IMR-90 (cell line): ENCODE data around the gene C12orf57. TPM values are rescaled to one million over a fixed set of nuclear protein-coding genes. Genes with fewer than 3 reads are reported as not detected.

Source experiments
- ATAC-seq: fragments of 200-7000 bp; cut with Tn5 transposase; 2 replicates; pipeline ENCODE4 v1.9.1; 2020; ENCODE audit warnings: low read depth, mild to moderate bottlenecking, moderate library complexity
- BruUV-seq: library from RNA; stranded (reverse); fragments of 400-500 nt; replicated peaks from 2 replicates; lab custom pipeline; 2021; lab: Mats Ljungman, UMichigan
- CTCF ChIA-PET: fragments of 300-600 bp; formaldehyde crosslinking; extraction: SDS; loops from one replicate; lab custom pipeline; 2021; ENCODE audit warnings: antibody characterized with exemption; lab: Yijun Ruan, JAX
- POLR2A ChIA-PET: fragments of 300-600 bp; sonication (Branson Sonifier 250); formaldehyde crosslinking; loops from one replicate; lab custom pipeline; 2022; ENCODE audit warnings: antibody characterized with exemption; ENCODE audit not compliant: unreplicated experiment; lab: Charles Lee
- DNase-seq: peaks from one replicate; pipeline ENCODE4 v3.0.0; 2013
- H2AFZ ChIP-seq: replicated peaks from 2 replicates; pipeline ENCODE3; 2013; ENCODE audit warnings: low read length, mild to moderate bottlenecking; ENCODE audit not compliant: poor library complexity
- H2AK5ac ChIP-seq: 2 replicates; pipeline ENCODE4 v1.6.1; 2013; ENCODE audit warnings: low read depth, low read length, inconsistent platforms
- H2AK9ac ChIP-seq: replicated peaks from 2 replicates; pipeline ENCODE3; 2013; ENCODE audit warnings: mild to moderate bottlenecking, low read depth, low read length, moderate library complexity; ENCODE audit not compliant: poor library complexity
- H2BK120ac ChIP-seq: 2 replicates; pipeline ENCODE4 v1.6.1; 2013; ENCODE audit warnings: low read depth, low read length, inconsistent platforms
- H2BK15ac ChIP-seq: 3 replicates; pipeline ENCODE4 v1.6.1; 2013; ENCODE audit warnings: low read depth, low read length, inconsistent platforms
- H2BK20ac ChIP-seq: 2 replicates; pipeline ENCODE4 v1.6.1; 2013; ENCODE audit warnings: low read depth, mild to moderate bottlenecking, inconsistent platforms, low read length, moderate library complexity
- H2BK5ac ChIP-seq: 2 replicates; pipeline ENCODE4 v1.6.1; 2013; ENCODE audit warnings: mild to moderate bottlenecking, low read depth, low read length, inconsistent platforms; ENCODE audit not compliant: poor library complexity, severe bottlenecking
- H3K14ac ChIP-seq: replicated peaks from 2 replicates; pipeline ENCODE4 v1.6.1; 2013; ENCODE audit warnings: low read depth, low read length, inconsistent platforms
- H3K18ac ChIP-seq: 2 replicates; pipeline ENCODE4 v1.6.1; 2013; ENCODE audit warnings: low read depth, low read length, control low read depth
- H3K23ac ChIP-seq: 2 replicates; pipeline ENCODE4 v1.6.1; 2013; ENCODE audit warnings: low read depth, low read length, inconsistent platforms
- H3K27ac ChIP-seq: 2 replicates; pipeline ENCODE4 v1.5.1; 2013; ENCODE audit warnings: mild to moderate bottlenecking, control low read depth, low read length; ENCODE audit not compliant: insufficient read depth
- H3K27me3 ChIP-seq: 2 replicates; pipeline ENCODE4 v1.6.1; 2013; ENCODE audit warnings: low read length; ENCODE audit not compliant: control insufficient read depth, insufficient read depth
- H3K36me3 ChIP-seq: 2 replicates; pipeline ENCODE4 v1.6.1; 2013; ENCODE audit warnings: low read length, mixed read lengths; ENCODE audit not compliant: control insufficient read depth, insufficient read depth
- H3K4ac ChIP-seq: 2 replicates; pipeline ENCODE4 v1.6.1; 2013; ENCODE audit warnings: low read depth, low read length, inconsistent platforms
- H3K4me1 ChIP-seq: 2 replicates; pipeline ENCODE4 v1.6.1; 2013; ENCODE audit warnings: low read length, mixed read lengths; ENCODE audit not compliant: control insufficient read depth, insufficient read depth
- H3K4me2 ChIP-seq: 2 replicates; pipeline ENCODE4 v1.6.1; 2013; ENCODE audit warnings: low read depth, mild to moderate bottlenecking, control low read depth, low read length, moderate library complexity
- H3K4me3 ChIP-seq: 2 replicates; pipeline ENCODE4 v1.5.1; 2013; ENCODE audit warnings: low read depth, mild to moderate bottlenecking, control low read depth, low read length, moderate library complexity; ENCODE audit not compliant: insufficient read depth
- H3K56ac ChIP-seq: 2 replicates; pipeline ENCODE4 v1.6.1; 2013; ENCODE audit warnings: low read length, inconsistent platforms; ENCODE audit not compliant: insufficient read depth; ENCODE audit errors: extremely low read depth
- H3K79me1 ChIP-seq, 2 experiments: 2 replicates each; pipeline ENCODE4 v1.6.1; 2013; ENCODE audit warnings: low read length in 2 of 2, inconsistent platforms in 1 of 2, low read depth in 1 of 2
- H3K9ac ChIP-seq: 2 replicates; pipeline ENCODE4 v1.6.1; 2013; ENCODE audit warnings: low read depth, low read length, control low read depth
- H3K9me1 ChIP-seq: 2 replicates; pipeline ENCODE4 v1.6.1; 2013; ENCODE audit warnings: low read length, inconsistent platforms; ENCODE audit not compliant: insufficient read depth
- H3K9me3 ChIP-seq: 2 replicates; pipeline ENCODE4 v1.6.1; 2013; ENCODE audit warnings: low read length; ENCODE audit not compliant: control insufficient read depth, insufficient read depth
- H4K20me1 ChIP-seq: 2 replicates; pipeline ENCODE4 v1.6.1; 2013; ENCODE audit warnings: low read length, inconsistent platforms; ENCODE audit not compliant: insufficient read depth
- H4K5ac ChIP-seq: 2 replicates; pipeline ENCODE4 v1.6.1; 2013; ENCODE audit warnings: mild to moderate bottlenecking, low read depth, low read length, control low read depth
- H4K8ac ChIP-seq, 2 experiments: 2 replicates each; pipeline ENCODE4 v1.6.1; 2013; ENCODE audit warnings: low read depth in 2 of 2, low read length in 2 of 2, control low read depth in 1 of 2, inconsistent platforms in 1 of 2
- H4K91ac ChIP-seq: 2 replicates; pipeline ENCODE4 v1.6.1; 2013; ENCODE audit warnings: low read depth, low read length, inconsistent platforms; ENCODE audit not compliant: insufficient read depth
- MAFK ChIP-seq: IDR thresholded peaks from 2 replicates; pipeline ENCODE4 v1.6.1; 2012; ENCODE audit warnings: low read depth, low read length, improper control_type of control experiment
- NFE2L2 ChIP-seq: fragments of 150-350 bp; IDR thresholded peaks from 2 replicates; pipeline ENCODE4 v1.6.1; 2016; ENCODE audit warnings: low read depth, mild to moderate bottlenecking, low read length
- POLR2A ChIP-seq: IDR thresholded peaks from 2 replicates; pipeline ENCODE4 v1.6.1; 2012; ENCODE audit warnings: mild to moderate bottlenecking, low read depth, low read length
- RCOR1 ChIP-seq: IDR thresholded peaks from 2 replicates; pipeline ENCODE4 v1.6.1; 2012; ENCODE audit warnings: mild to moderate bottlenecking, low read length, improper control_type of control experiment; ENCODE audit not compliant: insufficient replicate concordance
- WGBS, 2 experiments: methylation state at CpG; one replicate each; pipeline versions ENCODE4 v1.1.5 to v1.1.7; 2013; ENCODE audit warnings: missing lambda C conversion rate in 2 of 2; ENCODE audit not compliant: insufficient read length in 1 of 2; ENCODE audit errors: extremely low coverage in 2 of 2; 5-methylcytosine and 5-hydroxymethylcytosine counted together
- dilution Hi-C: fragments of 300-500 bp; cut with HindIII; formaldehyde crosslinking; loops from one replicate; pipeline ENCODE4 v1.14.3; 2018; ENCODE audit warnings: low sequenced_read_pairs; ENCODE audit not compliant: unreplicated experiment
- in situ Hi-C: fragments of 300-500 bp; cut with MboI; formaldehyde crosslinking; loops from 3 replicates; pipeline ENCODE4 v1.14.3; 2019; ENCODE audit warnings: low sequenced_read_pairs, inconsistent platforms, mixed read lengths
- intact Hi-C: fragments of 100-400 bp; cut with micrococcal nuclease; formaldehyde crosslinking; loops from 2 replicates; pipeline ENCODE4 v1.10.0; 2022
- polyA plus RNA-seq, 3 experiments: library from polyadenylated mRNA; depleted of rRNA; stranded (reverse); fragments of >200 nt; gene quantifications; 2 replicates each; pipeline ENCODE4 v1.2.3, GENCODE V29; 2012; ENCODE audit warnings: low replicate concordance in 1 of 3
- total RNA-seq: library from RNA; depleted of rRNA; stranded (reverse); fragments of >200 nt; gene quantifications from 2 replicates; pipeline ENCODE4 v1.2.3, GENCODE V29; 2012
- TF ChIP-seq, protein P1 (sequence below): fragments of 150-350 bp; IDR thresholded peaks from 2 replicates; pipeline ENCODE4 v1.6.1; 2016; ENCODE audit warnings: low read depth, mild to moderate bottlenecking, low read length, moderate library complexity, borderline replicate concordance
- TF ChIP-seq, protein P2 (sequence below): fragments of 150-350 bp; IDR thresholded peaks from 2 replicates; pipeline ENCODE4 v1.6.1; 2017; ENCODE audit warnings: mild to moderate bottlenecking, antibody characterized with exemption, low read length, low read depth

C12orf57 gene
- total and polyA plus RNA-seq, 2 of the 4 experiments (the other 2 are of a cell fraction): 238 to 530 TPM

DNA sequence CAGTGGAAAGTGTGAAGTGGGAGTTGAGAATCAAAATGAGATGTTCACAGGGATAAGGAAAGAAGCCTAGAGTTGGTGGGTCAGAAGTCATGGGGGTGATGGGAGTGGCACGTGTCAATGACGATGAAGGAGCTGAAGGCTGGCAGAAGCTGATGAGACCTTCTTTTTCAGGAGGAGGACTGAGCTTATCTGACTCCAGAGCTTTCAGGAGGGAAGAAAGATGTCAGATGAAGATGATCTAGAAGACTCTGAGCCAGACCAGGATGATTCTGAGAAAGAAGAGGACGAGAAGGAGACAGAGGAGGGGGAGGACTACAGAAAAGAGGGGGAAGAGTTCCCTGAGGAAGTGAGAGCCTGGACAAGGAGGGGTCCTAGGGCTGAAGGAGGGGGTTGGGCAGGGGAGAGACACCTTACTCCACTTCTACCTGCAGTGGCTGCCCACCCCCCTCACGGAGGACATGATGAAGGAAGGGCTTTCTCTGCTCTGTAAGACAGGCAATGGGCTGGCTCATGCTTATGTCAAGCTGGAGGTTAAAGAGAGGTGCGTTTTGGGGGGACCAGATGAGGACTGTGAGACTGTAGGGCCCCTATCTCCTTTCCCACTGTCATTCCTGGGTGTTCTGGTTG, 38.3 kb upstream of the C12orf57 start:
- Histone ChIP-seq H2BK15ac (no peak overlapping the region), H4K91ac (no peak overlapping the region), H3K4me3 (0 out of 2 replicates have a peak overlapping the region, but pooled peaks have one; percentile 90), H2BK20ac (no peak overlapping the region), H3K36me3 (no peaks in the 10 kb centered on the region; the same call in 1 of the 2 replicates), H4K20me1 (no peaks in the 10 kb centered on the region), H3K56ac (no peak overlapping the region), H3K4me2 (peak overlapping the region; percentile 96), H4K8ac (peak overlapping the region in 1 of 2 experiments; percentile 95; a peak in 2 of 4 replicates), H3K9ac (peak overlapping the region; percentile 81), H3K27me3 (no peaks in the 10 kb centered on the region), H3K27ac (no peak overlapping the region), H3K4me1 (peaks cover 3% of the 10 kb centered on the region; the same call in 1 of the 2 replicates), H3K79me1 (no peaks in the 10 kb centered on the region; a peak in 1 of 4 replicates), H3K4ac (peak overlapping the region; percentile 76), H3K9me1 (peaks cover 4% of the 10 kb centered on the region), H2AK5ac (peak overlapping the region; percentile 65; the same call in 1 of the 2 replicates), H3K23ac (peak overlapping the region; percentile 20; the same call in 1 of the 2 replicates), H3K14ac (no peak overlapping the region), H4K5ac (0 out of 2 replicates have a peak overlapping the region, but pooled peaks have one; percentile 20), H2AFZ (peak overlapping the region; percentile 96), H2AK9ac (peak overlapping the region; percentile 89), H3K9me3 (no peaks in the 10 kb centered on the region), H2BK5ac (no peak overlapping the region), H2BK120ac (no peak overlapping the region), H3K18ac (no peak overlapping the region)
- no peak for ATAC-seq
- TF ChIP-seq, protein P1, sequence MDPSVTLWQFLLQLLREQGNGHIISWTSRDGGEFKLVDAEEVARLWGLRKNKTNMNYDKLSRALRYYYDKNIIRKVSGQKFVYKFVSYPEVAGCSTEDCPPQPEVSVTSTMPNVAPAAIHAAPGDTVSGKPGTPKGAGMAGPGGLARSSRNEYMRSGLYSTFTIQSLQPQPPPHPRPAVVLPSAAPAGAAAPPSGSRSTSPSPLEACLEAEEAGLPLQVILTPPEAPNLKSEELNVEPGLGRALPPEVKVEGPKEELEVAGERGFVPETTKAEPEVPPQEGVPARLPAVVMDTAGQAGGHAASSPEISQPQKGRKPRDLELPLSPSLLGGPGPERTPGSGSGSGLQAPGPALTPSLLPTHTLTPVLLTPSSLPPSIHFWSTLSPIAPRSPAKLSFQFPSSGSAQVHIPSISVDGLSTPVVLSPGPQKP: no peak
- TF ChIP-seq POLR2A: no peak
- TF ChIP-seq, protein P2, sequence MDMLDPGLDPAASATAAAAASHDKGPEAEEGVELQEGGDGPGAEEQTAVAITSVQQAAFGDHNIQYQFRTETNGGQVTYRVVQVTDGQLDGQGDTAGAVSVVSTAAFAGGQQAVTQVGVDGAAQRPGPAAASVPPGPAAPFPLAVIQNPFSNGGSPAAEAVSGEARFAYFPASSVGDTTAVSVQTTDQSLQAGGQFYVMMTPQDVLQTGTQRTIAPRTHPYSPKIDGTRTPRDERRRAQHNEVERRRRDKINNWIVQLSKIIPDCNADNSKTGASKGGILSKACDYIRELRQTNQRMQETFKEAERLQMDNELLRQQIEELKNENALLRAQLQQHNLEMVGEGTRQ: no peak
- no peak for TF ChIP-seq NFE2L2
- no peak for TF ChIP-seq MAFK
- no peak for TF ChIP-seq RCOR1
- dilution Hi-C loops (no loop called here), intact Hi-C loops (no loop called here), in situ Hi-C loops (no loop called here)
- POLR2A ChIA-PET: interaction anchor here (1.0 kb wide), 1 partner anchor 20 kb away, joined by 4 read pairs; no protein-coding TSS in a partner anchor
- WGBS, 2 experiments: 45% methylated on average over 2 of the region's 5 CpGs; no CpG with 5 or more reads in 1 of the 2 experiments
- DNase-seq: no peak
- BruUV-seq: no TSS peak
- CTCF ChIA-PET: interaction anchor here (0.5 to 1.5 kb wide), 3 partner anchors 14 to 91 kb away, joined by 3 to 7 read pairs (median 6); partner anchors contain the start of gene SPSB2
